Measurements from ENCODE around the gene ABLIM1.

DNA sequence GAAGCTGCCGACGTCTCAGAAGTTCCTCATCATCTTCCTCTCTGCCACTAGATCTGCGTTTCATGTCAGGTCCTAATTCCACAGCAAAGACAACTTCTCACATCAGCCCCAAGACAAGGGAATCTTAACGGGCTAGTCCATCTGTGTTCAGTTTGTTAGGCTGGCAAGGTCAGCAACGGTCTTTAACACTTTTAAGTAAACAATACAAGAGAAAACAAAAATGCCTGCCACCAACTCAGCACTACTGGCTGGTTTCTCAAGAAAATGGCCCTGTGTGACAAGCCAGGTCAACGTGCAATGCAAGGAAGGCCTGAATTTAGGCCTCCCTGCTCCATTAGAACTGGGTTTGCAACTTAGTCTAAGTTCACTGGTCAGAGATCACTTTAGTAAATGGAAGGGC is 212.7 kb downstream of the ABLIM1 start:
- TF ChIP-seq, protein P1, sequence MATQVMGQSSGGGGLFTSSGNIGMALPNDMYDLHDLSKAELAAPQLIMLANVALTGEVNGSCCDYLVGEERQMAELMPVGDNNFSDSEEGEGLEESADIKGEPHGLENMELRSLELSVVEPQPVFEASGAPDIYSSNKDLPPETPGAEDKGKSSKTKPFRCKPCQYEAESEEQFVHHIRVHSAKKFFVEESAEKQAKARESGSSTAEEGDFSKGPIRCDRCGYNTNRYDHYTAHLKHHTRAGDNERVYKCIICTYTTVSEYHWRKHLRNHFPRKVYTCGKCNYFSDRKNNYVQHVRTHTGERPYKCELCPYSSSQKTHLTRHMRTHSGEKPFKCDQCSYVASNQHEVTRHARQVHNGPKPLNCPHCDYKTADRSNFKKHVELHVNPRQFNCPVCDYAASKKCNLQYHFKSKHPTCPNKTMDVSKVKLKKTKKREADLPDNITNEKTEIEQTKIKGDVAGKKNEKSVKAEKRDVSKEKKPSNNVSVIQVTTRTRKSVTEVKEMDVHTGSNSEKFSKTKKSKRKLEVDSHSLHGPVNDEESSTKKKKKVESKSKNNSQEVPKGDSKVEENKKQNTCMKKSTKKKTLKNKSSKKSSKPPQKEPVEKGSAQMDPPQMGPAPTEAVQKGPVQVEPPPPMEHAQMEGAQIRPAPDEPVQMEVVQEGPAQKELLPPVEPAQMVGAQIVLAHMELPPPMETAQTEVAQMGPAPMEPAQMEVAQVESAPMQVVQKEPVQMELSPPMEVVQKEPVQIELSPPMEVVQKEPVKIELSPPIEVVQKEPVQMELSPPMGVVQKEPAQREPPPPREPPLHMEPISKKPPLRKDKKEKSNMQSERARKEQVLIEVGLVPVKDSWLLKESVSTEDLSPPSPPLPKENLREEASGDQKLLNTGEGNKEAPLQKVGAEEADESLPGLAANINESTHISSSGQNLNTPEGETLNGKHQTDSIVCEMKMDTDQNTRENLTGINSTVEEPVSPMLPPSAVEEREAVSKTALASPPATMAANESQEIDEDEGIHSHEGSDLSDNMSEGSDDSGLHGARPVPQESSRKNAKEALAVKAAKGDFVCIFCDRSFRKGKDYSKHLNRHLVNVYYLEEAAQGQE (IDR thresholded peaks at IDR 0.05; ENCODE audit: insufficient read depth in 1 of 2, low read depth in 2 of 2, low read length in 2 of 2): no peak
- TF ChIP-seq POLR2AphosphoS5 (IDR thresholded peaks at IDR 0.05; ENCODE audit: low read depth, low read length) (no peak), TAF1 (IDR thresholded peaks at IDR 0.05; ENCODE audit: borderline replicate concordance, insufficient read depth, low read length) (no peak), SIN3A (IDR thresholded peaks at IDR 0.05; ENCODE audit: borderline replicate concordance, insufficient read depth, low read length) (no peak), FOXP2 (optimal IDR thresholded peaks at IDR 0.05; ENCODE audit: borderline replicate concordance, extremely low read depth, extremely low read length, insufficient read depth) (no peak)
